HG02840 (cell line): Measurements from ENCODE around the gene RBM15B.

Source experiments
- ATAC-seq: cut with Tn5 transposase; IDR thresholded peaks from one replicate; pipeline ENCODE4 v1.9.1; 2021; ENCODE audit warnings: mild to moderate bottlenecking, moderate library complexity, moderate number of reproducible peaks; ENCODE audit not compliant: unreplicated experiment, low FRiP score

Gene RBM15B

GRCh38 chr3:51434746-51435327, 43.8 kb downstream of the RBM15B start:
- no peak for ATAC-seq

GRCh38 chr3:51436998-51437639, 46.0 kb downstream of the RBM15B start:
- ATAC-seq: no peak

GRCh38 chr3:51441282-51442030, 50.4 kb downstream of the RBM15B start:
- ATAC-seq: no peak

- ATAC-seq: no peak
Observed at GRCh38 chr3:51445544-51446280, 54.6 kb downstream of the RBM15B start.
